Heart left ventricle (tissue), 13 donors: ENCODE measurements around the gene CPEB1.

Experiments used
- CTCF ChIP-seq, 12 donors: fragments of 200-600 bp; sonication (generic) in 4 of 12; IDR thresholded peaks; one replicate each; pipeline versions ENCODE4 v1.5.0 to v1.8.0; 2018 to 2022; ENCODE audit warnings: antibody characterized with exemption in 12 of 12, mild to moderate bottlenecking in 5 of 12
- POLR2A ChIP-seq, 2 donors: fragments of 450-650 bp; IDR thresholded peaks; one replicate each; pipeline ENCODE4 v1.6.1; 2017; ENCODE audit warnings: antibody characterized with exemption in 2 of 2, mild to moderate bottlenecking in 2 of 2, moderate library complexity in 2 of 2
- donor health status: ischemic (EF 13 %, LVEDD 7.1; RV severe dilation, severe dysfunction).
- donor health status: DM: no; HTN: yes; CAD: no.
- donor health status: DM: no; HTN: no; CAD: no.
- donor health status: ischemic (EF 25% LVEDD 6.9; RV normal size, moderate dysfunction).
- donor health status: ischemic (EF 25% LVEDD 5.7; RV mildly dilated, moderate dysfunction).
- donor health status: ischemic (EF 35%, LVEDD 5.7; RV mildly dilated, moderate dysfunction).
- donor health status: nonischemic (EF 11% LVEDD 7.7; RV severe dilation, severe dysfunction).
- donor health status: DM: yes; HTN: yes; CAD: no.
- donor health status: PGD.
- donor health status: ischemic (EF 29% LVEDD 5.4; RV normal size, mild dysfunction).
- donor health status: nonischemic (EF 23%, LVEDD 6.1; RV moderate dilation, normal function).

- TF ChIP-seq CTCF (IDR thresholded peaks at IDR 0.05) (no peak), POLR2A (IDR thresholded peaks at IDR 0.05) (no peak)
Measured at GRCh38 chr15:82611348-82611747, 35.8 kb downstream of the CPEB1 start.
